Stimulated activated CD4-positive, alpha-beta T cell treated with anti-CD3 and anti-CD28 coated beads, Interleukin-15, amount 100 ng/mL, for 1 hour (primary cell): ENCODE data around the gene CSPG5.

ENCODE experiments used
- DNase-seq, 2 donors: peaks; one replicate each; pipeline ENCODE4 v3.0.0-alpha.2; 2020; ENCODE audit warnings: low read depth in 1 of 2, low spot score in 1 of 2

The CSPG5 gene

GRCh38 chr3:47541583-47542108 is 37.0 kb downstream of the CSPG5 start:
- no peak for DNase-seq

GRCh38 chr3:47540281-47540680 is 38.4 kb downstream of the CSPG5 start:
- DNase-seq: no peak

- DNase-seq: no peak
Measured at GRCh38 chr3:47536967-47537366, 41.7 kb downstream of the CSPG5 start.

DNA sequence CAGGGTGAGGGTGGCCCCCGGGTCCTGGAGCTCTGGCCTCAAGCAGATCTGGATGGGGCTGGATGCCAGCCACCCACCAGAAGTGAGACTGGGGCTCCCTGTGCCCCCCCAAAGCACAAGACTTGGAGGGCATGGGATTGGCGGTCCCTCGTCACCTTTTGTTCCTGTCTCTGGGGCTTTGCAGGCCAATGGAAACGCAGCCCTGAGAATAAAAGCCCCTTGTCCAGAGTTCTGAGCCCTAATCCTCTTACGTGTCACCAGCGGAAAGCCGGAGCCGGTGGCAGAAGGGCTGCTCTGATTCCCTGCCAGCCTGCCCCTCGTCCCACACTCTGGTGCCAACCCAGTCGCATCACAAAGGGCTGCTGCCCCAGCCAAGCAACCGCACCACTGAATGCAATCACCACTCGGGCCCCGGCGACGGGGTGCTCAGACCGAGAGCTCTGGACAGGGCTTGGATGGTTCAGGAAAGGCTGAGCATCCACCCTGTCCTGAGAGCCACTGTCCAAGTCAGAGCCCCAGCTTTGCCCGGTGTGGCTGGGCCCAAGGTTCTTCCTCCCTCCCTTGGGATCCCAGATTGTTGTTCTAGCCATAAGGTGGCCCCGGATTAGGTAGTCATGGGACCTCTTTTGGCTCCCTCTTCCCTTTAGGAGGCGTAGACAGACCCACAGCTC is 42.3 kb downstream of the CSPG5 start:
- no peak for DNase-seq

DNA sequence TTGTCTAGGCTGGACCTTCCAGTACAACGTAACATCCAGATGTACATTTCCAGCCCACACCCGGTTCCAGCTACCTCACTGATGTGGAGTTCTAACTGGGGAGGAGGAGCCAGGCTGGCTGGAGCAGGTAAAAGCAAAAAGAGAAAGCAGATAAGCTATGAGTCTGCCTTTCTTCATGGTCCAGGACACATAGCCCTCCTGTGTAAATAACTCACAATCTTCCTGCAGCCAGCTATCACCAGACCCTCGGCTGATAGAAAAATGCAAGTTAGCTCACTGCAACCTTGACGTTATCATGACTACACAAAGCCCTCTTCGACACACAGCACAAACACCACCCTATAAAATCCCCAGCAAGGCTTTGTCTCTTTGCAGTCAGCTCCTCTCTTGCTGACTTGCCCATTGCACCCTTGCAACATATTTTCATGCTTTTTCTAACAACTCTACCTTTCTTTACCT is 44.6 kb downstream of the CSPG5 start:
- DNase-seq: no peak

- no peak for DNase-seq
Measured at GRCh38 chr3:47533481-47533880, 45.2 kb downstream of the CSPG5 start.

GRCh38 chr3:47527952-47528725 is 50.5 kb downstream of the CSPG5 start:
- no peak for DNase-seq

DNA sequence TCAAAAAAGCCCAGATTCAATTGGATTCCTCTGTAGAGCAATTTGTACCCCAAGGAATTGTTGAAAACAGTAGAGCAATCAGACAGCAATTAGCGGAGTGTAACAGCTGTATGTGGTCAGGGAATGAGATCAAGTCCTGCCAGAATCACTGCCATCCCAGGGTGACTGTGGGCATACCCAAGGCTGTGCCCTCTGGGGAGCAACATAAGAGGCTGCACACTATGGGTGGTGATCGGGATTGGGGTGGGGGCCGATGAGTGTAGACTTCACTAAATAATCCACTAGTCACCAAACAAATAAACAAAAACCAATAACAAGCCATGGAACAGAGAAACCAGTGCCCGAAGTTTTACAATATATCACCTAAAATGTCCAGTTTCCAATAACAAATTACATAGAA is 53.0 kb downstream of the CSPG5 start:
- DNase-seq: no peak

DNA sequence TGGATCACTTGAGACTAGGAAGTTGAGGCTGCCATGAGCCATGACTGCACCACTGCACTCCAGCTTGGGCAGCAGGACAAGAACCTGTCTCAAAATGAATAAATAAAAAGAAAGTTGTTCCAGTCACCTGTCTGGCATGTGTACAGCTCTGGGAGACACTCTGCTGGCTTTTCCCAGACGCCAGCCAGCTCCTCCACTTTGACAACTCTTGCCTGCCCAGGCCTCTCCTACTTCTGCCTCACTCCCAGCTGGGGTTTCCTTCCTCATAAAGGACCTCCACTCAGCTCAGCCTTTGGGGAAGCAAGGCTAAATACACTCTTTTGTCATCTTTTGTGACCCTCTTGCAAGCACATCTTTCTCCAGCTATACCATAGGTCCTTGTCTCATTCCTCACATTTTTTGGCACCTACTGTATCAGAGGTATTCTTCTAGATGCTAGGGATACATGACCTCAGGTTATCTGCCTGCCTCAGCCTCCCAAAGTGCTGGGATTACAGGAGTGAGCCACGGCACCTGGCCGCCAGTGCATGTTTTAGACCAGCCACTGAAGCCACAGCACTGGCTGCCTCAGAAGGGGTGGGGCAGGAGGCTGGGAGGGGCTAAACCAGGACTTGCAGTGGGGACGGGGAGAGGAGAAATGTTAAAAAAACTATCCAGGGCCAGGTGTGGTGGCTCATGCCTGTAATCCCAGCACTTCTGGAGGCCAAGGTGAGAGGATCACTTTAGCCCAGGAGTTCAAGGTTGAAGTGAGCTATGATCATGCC is 55.2 kb downstream of the CSPG5 start:
- DNase-seq: no peak

DNA sequence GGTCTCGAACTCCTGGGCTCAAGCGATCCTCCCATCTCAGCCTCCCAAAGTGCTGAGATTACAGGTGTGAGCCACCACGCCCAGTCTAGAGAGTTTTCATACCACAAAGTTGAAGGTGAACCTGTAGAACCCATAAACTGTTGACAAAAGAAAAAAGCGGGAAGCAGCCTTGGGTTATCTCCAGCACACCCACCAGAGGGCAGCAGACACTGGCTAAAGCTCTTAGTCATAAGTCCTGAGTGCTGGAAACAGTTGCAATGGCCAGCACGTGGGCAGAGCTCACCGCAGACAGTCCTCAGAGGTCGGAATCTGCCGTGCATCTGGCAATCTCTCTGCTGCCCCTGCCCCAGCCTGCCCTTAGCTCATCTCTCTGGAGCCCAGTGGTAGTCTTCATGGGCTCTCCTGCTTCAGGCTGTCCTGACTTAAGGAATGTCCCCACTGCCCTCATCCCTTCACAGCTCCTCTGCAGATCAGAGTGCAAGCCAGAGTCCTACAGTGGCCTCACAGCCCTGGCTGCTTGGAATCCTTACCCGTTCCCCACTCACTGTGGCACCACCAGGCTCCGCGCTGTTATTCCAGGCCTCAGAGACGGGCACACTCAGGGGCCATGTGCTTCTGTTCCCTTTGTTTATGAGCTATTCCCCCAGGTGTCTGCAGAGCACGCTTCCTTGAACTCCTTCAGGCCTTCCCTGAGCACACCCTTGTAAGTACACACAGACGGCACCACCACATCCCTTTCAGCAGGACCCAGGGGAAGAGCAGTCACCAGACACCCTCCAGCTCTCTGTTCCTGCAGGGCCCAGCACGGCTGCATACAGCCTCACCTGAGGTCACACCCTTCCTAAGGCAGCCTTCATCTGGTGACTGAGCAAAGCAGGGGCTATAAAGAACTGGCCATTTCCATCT is 56.3 kb downstream of the CSPG5 start:
- peak; percentile 30 to 52 for DNase-seq

- no peak for DNase-seq
Measured at GRCh38 chr3:47520756-47521155, 57.9 kb downstream of the CSPG5 start.

DNA sequence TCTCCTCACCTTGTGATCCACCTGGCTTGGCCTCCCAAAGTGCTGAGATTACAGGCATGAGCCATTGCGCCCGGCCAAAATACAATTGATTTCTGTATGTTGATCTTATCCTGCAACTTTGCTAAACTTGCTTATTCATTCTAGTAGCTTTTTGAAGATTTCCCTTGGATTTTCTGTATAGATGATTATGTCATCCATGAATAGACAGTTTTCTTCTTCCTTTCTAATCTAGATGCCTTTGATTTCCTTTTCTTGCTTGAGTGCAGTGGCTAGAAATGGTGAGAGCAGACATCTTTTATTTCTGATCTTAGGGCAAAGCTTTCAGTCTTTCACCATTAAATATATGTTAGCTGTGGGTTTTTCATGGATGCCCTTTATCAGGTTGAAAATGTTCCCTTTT is 60.7 kb downstream of the CSPG5 start:
- DNase-seq: no peak

GRCh38 chr3:47515864-47516319 is 62.8 kb downstream of the CSPG5 start:
- no peak for DNase-seq

GRCh38 chr3:47515100-47515499 is 63.6 kb downstream of the CSPG5 start:
- DNase-seq: no peak

DNA sequence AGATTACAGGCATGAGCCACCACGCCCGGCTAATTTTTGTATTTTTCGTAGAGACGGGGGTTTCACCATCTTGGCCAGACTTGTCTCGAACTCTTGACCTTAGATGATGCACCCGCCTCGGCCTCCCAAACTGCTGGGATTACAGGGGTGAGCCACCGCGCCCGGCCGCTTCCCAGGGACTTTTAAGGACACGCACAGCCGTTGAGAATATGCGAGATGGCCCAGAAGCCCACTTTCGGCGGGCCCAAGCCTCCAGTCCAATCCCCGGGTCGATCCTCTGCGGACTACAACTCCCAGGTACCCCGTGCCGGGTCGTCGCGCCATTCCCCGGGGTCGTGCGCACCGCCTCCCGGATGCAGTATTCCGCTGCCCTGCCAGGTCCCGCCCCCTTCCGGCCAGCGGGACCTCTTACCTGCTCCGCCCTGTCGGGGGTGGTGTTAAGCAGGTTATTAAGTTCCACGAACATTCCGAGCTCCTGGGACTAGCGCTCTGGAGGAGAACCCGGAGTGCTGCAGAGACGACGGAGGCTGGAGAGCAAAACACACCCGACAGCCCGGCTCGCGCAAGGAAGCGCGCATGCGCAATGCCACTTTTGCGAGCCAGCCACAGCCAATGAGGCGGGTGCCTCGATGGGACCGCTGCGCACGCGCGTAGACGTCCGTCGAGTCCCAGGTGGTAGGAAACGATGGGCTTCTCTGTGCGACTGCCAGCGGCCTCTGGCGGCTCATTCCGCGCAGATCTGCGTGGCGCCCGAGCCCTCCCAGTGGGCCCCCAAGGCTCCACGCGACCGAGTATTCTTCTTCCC is 65.3 kb downstream of the CSPG5 start, which contains the start of gene ELP6:
Gene ELP6 (minus strand): TSS at position 588 of the 805 bp plus-strand sequence. CDS start 122 bp downstream, at position 466.
- DNase-seq: peak; percentile 91 to 95

GRCh38 chr3:47512416-47513124 is 66.1 kb downstream of the CSPG5 start:
- DNase-seq: no peak
